Large intestine (tissue), 3 donors: ENCODE data around the gene DGKG. TPM values are rescaled to one million over a fixed set of nuclear protein-coding genes. Genes with fewer than 3 reads are reported as not detected.

ENCODE experiments used
- DNase-seq, 2 donors: peaks; one replicate each; pipeline versions ENCODE4 v3.0.0 to v3.0.0-alpha.2; 2013
- H3K27ac ChIP-seq: one replicate; pipeline ENCODE4 v1.5.1; 2013; ENCODE audit warnings: low read length
- H3K27me3 ChIP-seq: 2 replicates; pipeline ENCODE4 v1.6.1; 2013; ENCODE audit warnings: low read length; ENCODE audit not compliant: control insufficient read depth, insufficient read depth
- H3K36me3 ChIP-seq: 2 replicates; pipeline ENCODE4 v1.6.1; 2013; ENCODE audit warnings: low read length; ENCODE audit not compliant: control insufficient read depth, insufficient read depth
- H3K4me1 ChIP-seq: one replicate; pipeline ENCODE4 v1.6.1; 2013; ENCODE audit warnings: low read length; ENCODE audit not compliant: control insufficient read depth, insufficient read depth
- H3K4me3 ChIP-seq: one replicate; pipeline ENCODE4 v1.5.1; 2013; ENCODE audit warnings: low read length
- H3K9me3 ChIP-seq: one replicate; pipeline ENCODE4 v1.6.1; 2013; ENCODE audit warnings: mild to moderate bottlenecking, low read depth, low read length, moderate library complexity; ENCODE audit not compliant: control insufficient read depth
- WGBS: methylation state at CpG from one replicate; pipeline ENCODE4 v1.1.5; 2013; ENCODE audit warnings: low lambda C conversion rate; ENCODE audit not compliant: insufficient coverage; 5-methylcytosine and 5-hydroxymethylcytosine counted together
- polyA plus RNA-seq: library from polyadenylated mRNA; unstranded; fragments of 120-200 nt; gene quantifications from one replicate; pipeline ENCODE4 v1.2.1, GENCODE V29; 2013

DGKG gene
- polyA plus RNA-seq, 1 donor: 4.8 TPM

DNA sequence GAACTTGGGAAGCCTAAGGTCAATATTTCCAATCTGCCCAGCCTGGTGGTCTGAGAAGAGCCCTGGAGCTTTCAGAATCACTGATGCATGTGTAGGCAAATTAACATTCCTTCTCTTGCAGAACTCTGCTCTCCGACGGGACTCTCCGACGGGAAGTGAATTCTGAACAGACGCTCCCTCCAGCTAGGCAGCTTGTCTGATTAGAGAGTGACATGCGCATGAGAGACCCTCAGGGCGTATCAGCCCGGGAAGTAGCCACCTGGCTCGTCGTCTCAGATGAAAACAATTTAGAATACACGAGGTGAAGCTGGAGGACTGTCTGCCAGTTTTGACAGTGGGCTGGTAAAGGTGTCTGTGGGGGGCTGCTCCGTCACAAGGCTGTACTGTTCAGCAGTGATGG lies 103.1 kb downstream of the DGKG start:
- peaks cover 28% of the 10 kb centered on the region for H3K27me3 ChIP-seq
- no peaks in the 10 kb centered on the region for H3K4me1 ChIP-seq
- DNase-seq: no peak
- H3K4me3 ChIP-seq: no peak overlapping the region
- H3K27ac ChIP-seq: no peak overlapping the region
- no peaks in the 10 kb centered on the region for H3K36me3 ChIP-seq
- H3K9me3 ChIP-seq: no peaks in the 10 kb centered on the region
- no CpG with 5 or more reads among the region's 12 CpGs for WGBS

DNA sequence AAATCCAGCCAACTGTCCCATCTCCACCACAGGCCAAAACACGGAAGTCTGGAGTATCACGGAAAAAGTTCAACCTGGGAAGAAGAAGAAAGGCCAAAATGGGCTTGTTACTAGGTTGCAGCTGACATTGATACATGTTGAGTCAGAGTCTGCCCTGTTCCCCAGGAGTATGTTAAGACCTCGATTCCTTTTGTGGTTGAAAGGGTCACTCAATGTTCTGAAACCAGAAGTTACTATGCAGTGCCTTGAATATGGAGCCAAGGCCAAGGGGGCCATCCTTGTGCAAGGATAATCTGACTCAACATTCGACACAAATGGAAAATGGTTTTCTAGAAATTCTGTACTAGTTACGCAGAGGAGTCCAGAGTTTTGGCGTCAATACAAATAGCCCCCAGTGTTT lies 104.2 kb downstream of the DGKG start:
- H3K27me3 ChIP-seq: peaks cover 28% of the 10 kb centered on the region
- WGBS: no CpG with 5 or more reads among the region's 6 CpGs
- DNase-seq: no peak
- no peaks in the 10 kb centered on the region for H3K9me3 ChIP-seq
- H3K4me3 ChIP-seq: no peak overlapping the region
- H3K27ac ChIP-seq: no peak overlapping the region
- H3K4me1 ChIP-seq: no peaks in the 10 kb centered on the region
- H3K36me3 ChIP-seq: no peaks in the 10 kb centered on the region

- Histone ChIP-seq H3K4me1 (no peaks in the 10 kb centered on the region), H3K27ac (no peak overlapping the region), H3K36me3 (no peaks in the 10 kb centered on the region), H3K27me3 (peaks cover 34% of the 10 kb centered on the region), H3K4me3 (no peak overlapping the region), H3K9me3 (no peaks in the 10 kb centered on the region)
- WGBS: no CpG with 5 or more reads among the region's 19 CpGs
- DNase-seq: no peak
Observed at GRCh38 chr3:186255703-186256331, 106.2 kb downstream of the DGKG start.

- DNase-seq: no peak
- no peaks in the 10 kb centered on the region for H3K36me3 ChIP-seq
- no peaks in the 10 kb centered on the region for H3K4me1 ChIP-seq
- H3K9me3 ChIP-seq: no peaks in the 10 kb centered on the region
- H3K27me3 ChIP-seq: peaks cover 34% of the 10 kb centered on the region
- no peak overlapping the region for H3K27ac ChIP-seq
- no peak overlapping the region for H3K4me3 ChIP-seq
- WGBS: 100% methylated on average over 1 of the region's 17 CpGs
Observed at GRCh38 chr3:186254676-186255650, 107.1 kb downstream of the DGKG start.

GRCh38 chr3:186251948-186252619 lies 110.0 kb downstream of the DGKG start:
- no peak overlapping the region for H3K4me3 ChIP-seq
- WGBS: no CpG with 5 or more reads among the region's 8 CpGs
- DNase-seq: no peak
- no peaks in the 10 kb centered on the region for H3K9me3 ChIP-seq
- H3K27ac ChIP-seq: no peak overlapping the region
- no peaks in the 10 kb centered on the region for H3K4me1 ChIP-seq
- H3K36me3 ChIP-seq: no peaks in the 10 kb centered on the region
- peaks cover 27% of the 10 kb centered on the region for H3K27me3 ChIP-seq

DNA sequence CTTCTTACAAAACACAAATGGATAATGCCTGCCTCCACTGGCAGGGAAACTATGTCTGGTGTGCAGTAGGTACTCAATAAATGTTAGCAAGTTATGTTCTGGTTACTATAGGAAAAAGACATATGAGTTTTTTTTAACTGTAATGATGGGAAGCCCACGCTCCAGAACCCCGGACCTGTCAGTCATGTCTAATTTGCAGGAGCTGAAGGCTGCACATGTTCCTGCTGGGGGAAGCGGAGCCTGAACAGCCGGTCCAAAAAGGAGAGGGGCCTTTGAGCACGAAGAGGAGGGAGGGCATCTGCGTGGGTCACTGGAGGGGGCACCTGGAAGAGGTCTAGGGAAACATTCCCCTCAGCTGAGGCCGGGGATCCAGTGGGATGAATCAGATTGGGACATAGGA lies 113.2 kb downstream of the DGKG start:
- Histone ChIP-seq H3K4me1 (no peaks in the 10 kb centered on the region), H3K9me3 (no peaks in the 10 kb centered on the region), H3K36me3 (no peaks in the 10 kb centered on the region), H3K27me3 (peaks cover 17% of the 10 kb centered on the region), H3K27ac (no peak overlapping the region), H3K4me3 (no peak overlapping the region)
- no CpG with 5 or more reads among the region's 7 CpGs for WGBS
- DNase-seq: no peak

DNA sequence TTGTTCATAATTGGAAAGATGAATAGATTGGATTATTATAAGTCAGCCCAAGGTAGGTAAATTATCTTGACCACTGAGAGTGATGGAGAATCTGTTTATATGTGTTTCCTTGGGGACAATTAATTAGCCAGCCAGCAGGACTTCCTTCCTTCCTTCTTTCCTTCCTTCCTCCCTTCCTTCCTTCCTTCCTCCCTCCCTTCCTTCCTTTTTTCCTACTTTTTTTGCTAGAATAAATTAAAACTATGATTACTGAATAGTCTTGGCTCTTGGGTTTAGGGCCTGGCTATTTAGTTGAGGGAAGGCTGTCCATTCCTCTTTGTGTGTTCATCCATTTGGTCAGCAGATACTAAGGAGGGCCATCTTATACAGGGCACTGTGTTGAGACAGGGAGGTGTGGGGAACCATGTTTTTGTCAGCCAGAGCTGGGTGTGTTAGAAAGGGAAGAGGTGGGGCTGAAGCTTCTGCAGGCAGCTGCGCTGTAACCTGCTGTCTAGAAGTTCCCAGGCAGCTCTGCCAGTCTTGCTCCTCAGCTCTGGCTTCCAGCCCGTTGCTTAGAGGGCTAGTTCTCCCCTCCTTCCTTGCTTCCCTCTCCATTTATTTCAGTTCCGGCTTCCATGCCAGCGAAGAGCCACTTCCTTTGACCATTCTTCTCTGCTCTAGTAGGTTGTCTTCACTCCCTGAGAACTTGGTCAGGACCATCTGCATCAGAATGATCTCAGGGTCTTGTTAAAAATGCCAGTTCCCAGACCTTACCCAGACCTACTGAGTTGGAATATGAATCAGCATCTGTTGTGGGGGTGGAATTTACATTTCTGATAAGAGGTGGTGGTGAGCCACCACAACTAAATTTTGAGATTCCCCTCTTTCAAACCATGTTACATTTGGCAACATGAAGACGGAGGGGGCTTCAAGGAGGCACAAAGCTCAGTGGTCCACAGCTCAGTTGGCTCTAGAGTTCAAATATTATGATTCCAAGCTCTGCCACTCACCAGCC lies 113.9 kb downstream of the DGKG start:
- 60% methylated on average over 1 of the region's 5 CpGs for WGBS
- no peak for DNase-seq
- no peaks in the 10 kb centered on the region for H3K9me3 ChIP-seq

DNA sequence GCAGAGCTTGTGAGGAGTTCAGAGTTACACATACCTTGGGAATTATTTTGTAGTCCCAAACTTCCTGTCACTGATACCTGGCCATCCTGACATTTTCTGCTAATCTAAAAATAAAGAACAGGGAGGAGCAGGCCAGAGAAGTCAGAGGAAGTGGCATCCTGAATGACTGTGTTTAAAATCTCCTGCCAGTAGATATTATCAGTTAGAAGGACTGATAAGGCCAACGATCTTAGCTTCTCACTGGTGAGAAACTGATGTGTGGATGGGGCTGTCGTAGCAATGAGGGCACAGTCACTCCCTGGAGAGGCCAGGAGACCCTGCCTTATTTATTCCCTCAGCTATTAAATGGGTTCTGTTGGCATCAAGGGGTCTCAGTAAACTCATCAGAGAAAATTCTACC lies 115.1 kb downstream of the DGKG start:
- H3K9me3 ChIP-seq: no peaks in the 10 kb centered on the region
- H3K27me3 ChIP-seq: peaks cover 7% of the 10 kb centered on the region
- DNase-seq: no peak
- H3K27ac ChIP-seq: no peak overlapping the region
- H3K4me3 ChIP-seq: no peak overlapping the region
- no CpG with 5 or more reads among the region's 2 CpGs for WGBS
- H3K4me1 ChIP-seq: no peaks in the 10 kb centered on the region
- H3K36me3 ChIP-seq: no peaks in the 10 kb centered on the region

More for the DNA sequence above, 113.9 kb downstream of the DGKG start:
- H3K27me3 ChIP-seq: peaks cover 17% of the 10 kb centered on the region
- H3K4me3 ChIP-seq: no peak overlapping the region
- no peak overlapping the region for H3K27ac ChIP-seq
- H3K4me1 ChIP-seq: no peaks in the 10 kb centered on the region
- no peaks in the 10 kb centered on the region for H3K36me3 ChIP-seq

- Histone ChIP-seq H3K4me3 (no peak overlapping the region), H3K27me3 (peaks cover 4% of the 10 kb centered on the region), H3K9me3 (no peaks in the 10 kb centered on the region), H3K36me3 (no peaks in the 10 kb centered on the region), H3K27ac (no peak overlapping the region), H3K4me1 (no peaks in the 10 kb centered on the region)
- no peak for DNase-seq
- WGBS: no CpG with 5 or more reads among the region's 6 CpGs
Observed at GRCh38 chr3:186244016-186244415, 118.0 kb downstream of the DGKG start.
